ENCODE data around the gene EIF1. TPM values are rescaled to one million over a fixed set of nuclear protein-coding genes. Genes with fewer than 3 reads are reported as not detected.

Gene EIF1
- total and polyA plus RNA-seq, 2 donors (not counting 3 experiments of a cell fraction or from before 2014, with no cell fraction given) = 168 to 814 TPM

DNA sequence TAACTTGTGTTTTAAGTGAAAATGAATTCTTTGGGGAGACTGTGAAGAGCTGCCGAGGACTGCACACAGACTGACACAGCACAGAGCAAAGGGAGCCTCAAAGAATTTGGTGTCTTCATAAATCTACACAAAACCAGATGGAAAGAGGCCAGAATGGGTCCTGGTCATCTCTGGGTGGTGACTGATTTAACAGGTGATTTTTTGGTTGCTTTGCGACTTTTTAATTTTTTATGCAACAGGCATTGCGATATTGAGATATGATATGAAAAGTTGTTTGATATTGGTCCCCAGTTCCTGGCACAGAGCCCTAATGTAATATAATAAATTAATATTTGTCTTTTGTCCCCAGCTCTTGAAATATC, 12.6 kb upstream of the EIF1 start:
- Histone ChIP-seq H3K27ac (ENCODE audit: insufficient read depth, low read depth, low read length) (no peak overlapping the region), H3K4me3 (replicated peaks in 1 of 3; ENCODE audit: insufficient read depth in 1 of 3, low read depth in 1 of 3, low read length in 3 of 3) (no peak overlapping the region), H2AFZ (ENCODE audit: low read depth, low read length) (no peak overlapping the region), H3K27me3 (ENCODE audit: control insufficient read depth in 2 of 2, insufficient read depth in 2 of 2, low read length in 2 of 2) (peaks cover 0 to 4% of the 10 kb centered on the region in 2 experiments), H3K9ac (replicated peaks; ENCODE audit: extremely low read depth, insufficient read depth, low read length) (no peak overlapping the region), H3K36me3 (ENCODE audit: control insufficient read depth in 2 of 2, extremely low read depth in 1 of 2, insufficient read depth in 2 of 2, low read length in 2 of 2) (no peaks in the 10 kb centered on the region), H3K4me2 (ENCODE audit: insufficient read depth, low read length) (no peak overlapping the region), H4K20me1 (replicated peaks; ENCODE audit: control insufficient read depth, extremely low read depth, insufficient read depth, low read length) (no peaks in the 10 kb centered on the region), H3K79me2 (ENCODE audit: control insufficient read depth, insufficient read depth, low read length) (no peaks in the 10 kb centered on the region), H3K4me1 (ENCODE audit: control insufficient read depth, extremely low read depth, insufficient read depth, low read length) (peaks cover 14% of the 10 kb centered on the region), H3K9me3 (replicated peaks; ENCODE audit: control insufficient read depth, insufficient read depth, low read length) (no peaks in the 10 kb centered on the region), H3K9me1 (replicated peaks; ENCODE audit: control insufficient read depth, extremely low read depth, insufficient read depth, low read length) (no peaks in the 10 kb centered on the region)
- no TSS peak for BruUV-seq (replicated peaks)
- ChIA-PET POLR2A (interaction anchor here (1.2 kb wide), 1 partner anchor 12 kb away, joined by 5 read pairs; no protein-coding TSS in a partner anchor), CTCF (interaction anchor here (1.1 to 2.2 kb wide), 2 partner anchors 10 to 13 kb away, joined by 3 to 7 read pairs; no protein-coding TSS in a partner anchor)
- dilution Hi-C loops (cut with MboI; ENCODE audit: extremely low pct_ligation_motif_present, low sequenced_read_pairs) (no loop called here), intact Hi-C loops (cut with micrococcal nuclease) (no loop called here)
- TF ChIP-seq POLR2AphosphoS5 (IDR thresholded peaks at IDR 0.05; ENCODE audit: insufficient read depth, low read depth, low read length) (no peak), GATA2 (IDR thresholded peaks at IDR 0.05; ENCODE audit: insufficient read depth, insufficient read length, low read depth, low read length) (no peak), MYC (IDR thresholded peaks at IDR 0.05; ENCODE audit: low read depth, low read length) (no peak), EZH2 (IDR thresholded peaks at IDR 0.05; ENCODE audit: borderline replicate concordance, low read depth, low read length, severe bottlenecking) (no peak), JUN (IDR thresholded peaks at IDR 0.05; ENCODE audit: borderline replicate concordance, insufficient read depth, insufficient read length, low read depth) (no peak), FOS (IDR thresholded peaks at IDR 0.05; ENCODE audit: borderline replicate concordance, insufficient read depth, low read length) (no peak), POLR2A (IDR thresholded peaks at IDR 0.05; ENCODE audit: low read depth, low read length) (no peak)
- TF ChIP-seq, protein P1, sequence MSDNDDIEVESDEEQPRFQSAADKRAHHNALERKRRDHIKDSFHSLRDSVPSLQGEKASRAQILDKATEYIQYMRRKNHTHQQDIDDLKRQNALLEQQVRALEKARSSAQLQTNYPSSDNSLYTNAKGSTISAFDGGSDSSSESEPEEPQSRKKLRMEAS (IDR thresholded peaks at IDR 0.05; ENCODE audit: insufficient read depth, insufficient read length) = no peak
- TF ChIP-seq, protein P2, sequence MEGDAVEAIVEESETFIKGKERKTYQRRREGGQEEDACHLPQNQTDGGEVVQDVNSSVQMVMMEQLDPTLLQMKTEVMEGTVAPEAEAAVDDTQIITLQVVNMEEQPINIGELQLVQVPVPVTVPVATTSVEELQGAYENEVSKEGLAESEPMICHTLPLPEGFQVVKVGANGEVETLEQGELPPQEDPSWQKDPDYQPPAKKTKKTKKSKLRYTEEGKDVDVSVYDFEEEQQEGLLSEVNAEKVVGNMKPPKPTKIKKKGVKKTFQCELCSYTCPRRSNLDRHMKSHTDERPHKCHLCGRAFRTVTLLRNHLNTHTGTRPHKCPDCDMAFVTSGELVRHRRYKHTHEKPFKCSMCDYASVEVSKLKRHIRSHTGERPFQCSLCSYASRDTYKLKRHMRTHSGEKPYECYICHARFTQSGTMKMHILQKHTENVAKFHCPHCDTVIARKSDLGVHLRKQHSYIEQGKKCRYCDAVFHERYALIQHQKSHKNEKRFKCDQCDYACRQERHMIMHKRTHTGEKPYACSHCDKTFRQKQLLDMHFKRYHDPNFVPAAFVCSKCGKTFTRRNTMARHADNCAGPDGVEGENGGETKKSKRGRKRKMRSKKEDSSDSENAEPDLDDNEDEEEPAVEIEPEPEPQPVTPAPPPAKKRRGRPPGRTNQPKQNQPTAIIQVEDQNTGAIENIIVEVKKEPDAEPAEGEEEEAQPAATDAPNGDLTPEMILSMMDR (IDR thresholded peaks at IDR 0.05; ENCODE audit: extremely low read depth in 1 of 2, insufficient read depth in 1 of 2, low read depth in 1 of 2, low read length in 2 of 2) = no peak
- DNase-seq (ENCODE audit: low read depth, low spot score) (no peak), FAIRE-seq (no peak)

All from endothelial cell of umbilical vein (primary cell).